SK-N-MC (cell line): ENCODE results near the gene ZNF628.

Experiments
- EZH2 ChIP-seq: fragments of 200-600 bp; sonication (generic); IDR thresholded peaks from one replicate; pipeline ENCODE4 v1.6.1; 2017; ENCODE audit warnings: antibody characterized with exemption
- FOXP2 ChIP-seq: optimal IDR thresholded peaks from 2 replicates; pipeline ENCODE3; 2011; ENCODE audit warnings: mild to moderate bottlenecking, moderate library complexity; ENCODE audit not compliant: insufficient read depth; ENCODE audit errors: extremely low read length, control extremely low read depth
- POLR2AphosphoS5 ChIP-seq: IDR thresholded peaks from 2 replicates; pipeline ENCODE4 v1.6.1; 2012; ENCODE audit warnings: mild to moderate bottlenecking, low read depth, low read length, borderline replicate concordance

DNA sequence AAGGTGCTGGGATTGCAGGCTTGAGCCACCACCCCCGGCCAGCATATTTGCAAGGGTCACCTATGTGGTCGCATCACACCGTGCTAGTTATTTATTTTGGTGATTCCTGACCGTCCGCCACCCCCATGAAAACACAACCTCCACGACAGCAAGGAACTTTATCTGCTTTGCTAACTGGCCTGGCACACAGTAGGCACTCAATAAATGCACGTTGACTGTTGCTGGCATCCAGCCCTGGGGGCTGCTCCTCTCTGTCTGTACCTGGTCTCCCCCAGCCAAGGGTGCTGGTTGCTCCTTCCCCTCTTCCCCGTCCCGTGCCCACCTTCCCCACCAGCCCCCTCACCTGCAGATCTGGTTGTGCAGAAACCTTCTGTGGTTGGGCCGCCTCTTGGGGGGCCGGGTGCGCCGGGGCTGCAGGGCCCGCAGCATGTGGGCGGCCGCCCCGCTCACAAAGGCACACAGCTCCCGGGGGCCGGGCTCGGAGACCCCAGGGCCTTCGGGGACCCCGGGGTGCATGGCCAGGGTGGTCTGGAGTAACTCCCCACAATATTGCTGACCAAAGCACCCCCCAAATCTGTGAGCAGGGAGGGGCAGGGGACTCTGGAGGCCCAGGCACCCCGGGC, 12.3 kb upstream of the ZNF628 start:
- TF ChIP-seq EZH2 = no peak
- no peak for TF ChIP-seq FOXP2
- TF ChIP-seq POLR2AphosphoS5 = no peak
